ENCODE measurements around the gene CDC42BPG. TPM values are rescaled to one million over a fixed set of nuclear protein-coding genes. Genes with fewer than 3 reads are reported as not detected.

Gene CDC42BPG
- total RNA-seq, 1 experiment from 2014 or later: 30.1 TPM

DNA sequence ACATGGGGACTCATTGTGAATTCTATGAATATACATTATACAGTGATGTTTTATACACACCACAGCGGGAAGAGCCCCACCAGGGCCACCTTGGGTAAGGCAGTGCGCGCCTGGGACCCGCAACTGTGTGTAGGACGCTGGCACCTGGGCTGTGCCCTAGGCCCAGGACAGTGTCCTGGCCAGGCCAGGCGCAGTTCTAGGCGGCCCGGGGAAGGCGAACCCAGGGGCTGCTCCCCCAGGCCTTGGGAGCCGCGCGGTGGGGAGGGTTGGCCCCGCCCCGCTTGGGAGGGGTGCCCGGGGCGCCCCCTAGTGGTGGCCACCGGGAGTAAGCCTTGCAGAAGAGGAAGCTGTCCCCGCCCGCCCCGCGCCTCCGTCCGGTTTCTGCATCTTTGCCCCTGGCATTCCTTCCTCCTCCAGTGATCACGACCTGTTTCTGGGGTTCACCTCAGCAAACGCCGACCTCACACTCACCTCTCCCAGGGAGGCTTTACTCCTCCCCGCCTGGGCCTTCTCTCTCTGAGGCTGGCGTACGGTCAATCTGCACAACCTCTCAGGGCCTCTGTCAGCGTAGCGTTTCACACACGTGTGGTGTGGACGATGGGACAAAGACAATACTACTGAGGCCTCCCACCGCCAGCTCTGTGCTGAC, 43.4 kb upstream of the CDC42BPG start:
- no peak for TF ChIP-seq JUND (IDR thresholded peaks at IDR 0.05)
- no peak for TF ChIP-seq FOSL1 (IDR thresholded peaks at IDR 0.05; ENCODE audit: low read depth)
- peak; percentile 40 for TF ChIP-seq POLR2A (IDR thresholded peaks at IDR 0.05; ENCODE audit: borderline replicate concordance, extremely low read depth, insufficient read depth, insufficient read length)
- TF ChIP-seq ZFX (IDR thresholded peaks at IDR 0.05): peak; percentile 41; the same call in 1 of the 2 replicates
- TF ChIP-seq SP1 (IDR thresholded peaks at IDR 0.05; ENCODE audit: low read depth): no peak
- no peak for TF ChIP-seq ELF1 (IDR thresholded peaks at IDR 0.05; ENCODE audit: borderline replicate concordance, low read depth)
- TF ChIP-seq EZH2 (IDR thresholded peaks at IDR 0.05): no peak
- peak; percentile 64 for TF ChIP-seq POLR2AphosphoS5 (IDR thresholded peaks at IDR 0.05; ENCODE audit: low read depth, low read length)
- no peak for TF ChIP-seq ZNF274 (IDR thresholded peaks at IDR 0.05; ENCODE audit: low read depth, low read length)
- TF ChIP-seq RAD21 (IDR thresholded peaks at IDR 0.05; ENCODE audit: low read depth): peak; percentile 63
- peak; percentile 83 to 93 (median 88) for TF ChIP-seq CTCF (IDR thresholded peaks at IDR 0.05 in 2 of 3, conservative IDR thresholded peaks at IDR 0.05 in 1 of 3; ENCODE audit: borderline replicate concordance in 1 of 3, insufficient read depth in 1 of 3, low read depth in 2 of 3, low read length in 2 of 3)
- no peaks in the 10 kb centered on the region for H3K79me2 ChIP-seq (ENCODE audit: insufficient read depth, low read length)
- intact Hi-C loops (cut with micrococcal nuclease): loop anchor here (5.0 kb wide), 1 partner anchor 101 kb away; no protein-coding TSS in a partner anchor
- H3K36me3 ChIP-seq (ENCODE audit: control insufficient read depth in 1 of 2, insufficient read depth in 2 of 2, low read length in 2 of 2): no peaks in the 10 kb centered on the region
- no TSS peak for BruUV-seq (replicated peaks)
- peak overlapping the region; percentile 40 for H3K27ac ChIP-seq (ENCODE audit: low read depth, low read length)
- no peaks in the 10 kb centered on the region for H3K27me3 ChIP-seq (ENCODE audit: insufficient read depth, low read length)
- H3K9ac ChIP-seq (ENCODE audit: low read length): peak overlapping the region; percentile 54
- ChIA-PET CTCF (interaction anchor here (0.6 to 10.8 kb wide), 17 partner anchors 9 to 119 kb away, joined by 3 to 112 read pairs (median 4); partner anchors contain the start of genes BATF2, CDC42BPG, EHD1 and PPP2R5B), RAD21 (ENCODE audit: low non-redundant PET in 1 of 2, low total read pairs in 2 of 2, uncharacterized antibody in 2 of 2, unreplicated experiment in 2 of 2) (interaction anchor here (0.7 to 1.2 kb wide), 3 partner anchors 39 to 41 kb away, joined by 3 to 4 read pairs (median 3); no protein-coding TSS in a partner anchor), POLR2A (interaction anchor here (1.0 to 1.4 kb wide), 2 partner anchors 33 to 39 kb away, joined by 3 to 9 read pairs; no protein-coding TSS in a partner anchor)
- peak overlapping the region; percentile 31 to 51 for H3K4me3 ChIP-seq (replicated peaks in 1 of 2; ENCODE audit: low read depth in 1 of 2, low read length in 2 of 2)
- no peaks in the 10 kb centered on the region for H3K9me2 ChIP-seq (ENCODE audit: insufficient read depth)
- no peaks in the 10 kb centered on the region for H3K9me3 ChIP-seq (ENCODE audit: control insufficient read depth in 1 of 2, insufficient read depth in 1 of 2, low read depth in 1 of 2, low read length in 2 of 2)
- H4K20me1 ChIP-seq (ENCODE audit: insufficient read depth): no peaks in the 10 kb centered on the region
- peak; percentile 92 for ATAC-seq
- peak overlapping the region; percentile 99 for H2AFZ ChIP-seq (ENCODE audit: low read depth, low read length, poor library complexity, severe bottlenecking)
- H3K4me2 ChIP-seq (ENCODE audit: low read length): peak overlapping the region; percentile 89
- DNase-seq (ENCODE audit: low read depth, low spot score): peak; percentile 39
- peaks cover 7 to 31% of the 10 kb centered on the region in 2 experiments; a peak in 3 of 4 replicates for H3K4me1 ChIP-seq (ENCODE audit: control insufficient read depth in 1 of 2, insufficient read depth in 2 of 2, low read length in 2 of 2)
